ENCODE measurements around the gene RABGGTA. TPM values are rescaled to one million over a fixed set of nuclear protein-coding genes. Genes with fewer than 3 reads are reported as not detected.

The RABGGTA gene
- total RNA-seq, 1 donor from 2014 or later: 54.0 TPM

- DNase-seq (ENCODE audit: low read depth): no peak
- no peaks in the 10 kb centered on the region for H3K27me3 ChIP-seq (ENCODE audit: control insufficient read depth, insufficient read depth, low read length)
- H3K4me3 ChIP-seq (ENCODE audit: low read depth, low read length): no peak overlapping the region
- peaks cover 3% of the 10 kb centered on the region for H3K36me3 ChIP-seq (ENCODE audit: control insufficient read depth, insufficient read depth, low read length)
- TF ChIP-seq CTCF (IDR thresholded peaks at IDR 0.05; ENCODE audit: insufficient read depth, low read length, poor library complexity, severe bottlenecking): no peak
These were observed 4.8 kb downstream of the RABGGTA start for GRCh38 chr14:24266344-24267244.

GRCh38 chr14:24264298-24264697 lies 7.1 kb downstream of the RABGGTA start:
- no peak for TF ChIP-seq CTCF (IDR thresholded peaks at IDR 0.05; ENCODE audit: insufficient read depth, low read length, poor library complexity, severe bottlenecking)
- DNase-seq (ENCODE audit: low read depth): no peak
- Histone ChIP-seq H3K27me3 (ENCODE audit: control insufficient read depth, insufficient read depth, low read length) (no peaks in the 10 kb centered on the region), H3K4me3 (ENCODE audit: low read depth, low read length) (no peak overlapping the region), H3K36me3 (ENCODE audit: control insufficient read depth, insufficient read depth, low read length) (peaks cover 2% of the 10 kb centered on the region)

GRCh38 chr14:24263848-24264247 lies 7.5 kb downstream of the RABGGTA start:
- H3K27me3 ChIP-seq (ENCODE audit: control insufficient read depth, insufficient read depth, low read length): no peaks in the 10 kb centered on the region
- no peak overlapping the region for H3K4me3 ChIP-seq (ENCODE audit: low read depth, low read length)
- peaks cover 1% of the 10 kb centered on the region for H3K36me3 ChIP-seq (ENCODE audit: control insufficient read depth, insufficient read depth, low read length)
- no peak for TF ChIP-seq CTCF (IDR thresholded peaks at IDR 0.05; ENCODE audit: insufficient read depth, low read length, poor library complexity, severe bottlenecking)
- DNase-seq (ENCODE audit: low read depth): no peak

GRCh38 chr14:24262821-24263733 lies 8.3 kb downstream of the RABGGTA start, which contains the start of gene TGM1:
TSS of gene TGM1 (minus strand) at chr14:24263177. CDS start at chr14:24262352, 825 bp downstream.
- H3K36me3 ChIP-seq (ENCODE audit: control insufficient read depth, insufficient read depth, low read length): peaks cover 1% of the 10 kb centered on the region
- no peak for TF ChIP-seq CTCF (IDR thresholded peaks at IDR 0.05; ENCODE audit: insufficient read depth, low read length, poor library complexity, severe bottlenecking)
- no peaks in the 10 kb centered on the region for H3K27me3 ChIP-seq (ENCODE audit: control insufficient read depth, insufficient read depth, low read length)
- no peak for DNase-seq (ENCODE audit: low read depth)
- no peak within 1 kb of the TSS for H3K4me3 ChIP-seq (ENCODE audit: low read depth, low read length)

GRCh38 chr14:24261969-24262327 lies 9.4 kb downstream of the RABGGTA start:
- H3K27me3 ChIP-seq (ENCODE audit: control insufficient read depth, insufficient read depth, low read length): no peaks in the 10 kb centered on the region
- no peak for TF ChIP-seq CTCF (IDR thresholded peaks at IDR 0.05; ENCODE audit: insufficient read depth, low read length, poor library complexity, severe bottlenecking)
- no peak overlapping the region for H3K4me3 ChIP-seq (ENCODE audit: low read depth, low read length)
- no peak for DNase-seq (ENCODE audit: low read depth)
- H3K36me3 ChIP-seq (ENCODE audit: control insufficient read depth, insufficient read depth, low read length): peaks cover 1% of the 10 kb centered on the region

All from kidney epithelial cell (primary cell).